SU-DHL-6 (cell line): ENCODE data around the gene PI4K2B.

Experiments used
- H2AFZ ChIP-seq: fragments of 200-600 bp; sonication (generic); 2 replicates; pipeline ENCODE4 v1.6.1; 2014; ENCODE audit warnings: low read depth, mild to moderate bottlenecking, moderate library complexity, mixed read lengths, antibody characterized with exemption, low read length; ENCODE audit not compliant: severe bottlenecking
- H3F3A ChIP-seq: fragments of 200-600 bp; shearing (Covaris generic); 2 replicates; pipeline ENCODE4 v1.6.0; 2016; ENCODE audit warnings: antibody characterized with exemption, mild to moderate bottlenecking; ENCODE audit not compliant: insufficient read depth
- H3K27ac ChIP-seq: fragments of 200-600 bp; sonication (generic); 2 replicates; pipeline ENCODE4 v1.5.1; 2016; ENCODE audit warnings: low read depth, mild to moderate bottlenecking, low read length, moderate library complexity, mixed read lengths
- H3K27me3 ChIP-seq: fragments of 200-600 bp; sonication (generic), shearing (Covaris generic); 2 replicates; pipeline ENCODE4 v1.6.0; 2014; ENCODE audit warnings: mild to moderate bottlenecking, low read length
- H3K36me3 ChIP-seq: fragments of 200-600 bp; sonication (generic); 2 replicates; pipeline ENCODE4 v1.6.1; 2014; ENCODE audit warnings: mild to moderate bottlenecking, low read length, mixed read lengths
- H3K4me2 ChIP-seq: fragments of 300-600, 200-600 bp; shearing (Covaris generic), sonication (generic); 2 replicates; pipeline ENCODE4 v1.6.0; 2014; ENCODE audit warnings: low read length, low read depth, mild to moderate bottlenecking; ENCODE audit not compliant: poor library complexity, severe bottlenecking
- H3K4me3 ChIP-seq: fragments of 200-600 bp; sonication (generic); 2 replicates; pipeline ENCODE4 v1.5.1; 2014; ENCODE audit warnings: antibody characterized with exemption, low read length, mild to moderate bottlenecking, mixed read lengths; ENCODE audit not compliant: insufficient read depth, poor library complexity, severe bottlenecking
- H3K79me2 ChIP-seq: fragments of 200-600 bp; sonication (generic); 2 replicates; pipeline ENCODE4 v1.6.1; 2014; ENCODE audit warnings: mild to moderate bottlenecking, low read length, moderate library complexity; ENCODE audit not compliant: insufficient read depth
- H3K9ac ChIP-seq: fragments of 200-600 bp; sonication (generic); 2 replicates; pipeline ENCODE4 v1.7.0; 2014; ENCODE audit warnings: mild to moderate bottlenecking, low read length
- H3K9me2 ChIP-seq: fragments of 200-600 bp; sonication (generic); replicated peaks from 2 replicates; pipeline ENCODE4 v1.6.1; 2014; ENCODE audit warnings: low read length; ENCODE audit not compliant: insufficient read depth
- H3K9me3 ChIP-seq: fragments of 200-600 bp; sonication (generic); 2 replicates; pipeline ENCODE4 v1.6.1; 2014; ENCODE audit warnings: low read length, mixed read lengths; ENCODE audit not compliant: insufficient read depth
- H4K20me1 ChIP-seq: fragments of 200-600 bp; sonication (generic); 2 replicates; pipeline ENCODE4 v1.6.1; 2014; ENCODE audit warnings: low read depth, mild to moderate bottlenecking, antibody characterized with exemption, low read length, moderate library complexity, mixed read lengths
- CTCF ChIP-seq: fragments of 200-600 bp; sonication (generic); IDR thresholded peaks from one replicate; pipeline ENCODE4 v1.5.1; 2017; ENCODE audit warnings: antibody characterized with exemption, mild to moderate bottlenecking, low read length, moderate library complexity; ENCODE audit not compliant: insufficient read depth, poor library complexity, severe bottlenecking
- EZH2phosphoT487 ChIP-seq: fragments of 200-600 bp; sonication (generic), shearing (Covaris generic); conservative IDR thresholded peaks from 2 replicates; pipeline ENCODE4 v1.6.1; 2018; ENCODE audit warnings: mild to moderate bottlenecking, antibody characterized with exemption, low read length, moderate library complexity, mixed read lengths

PI4K2B gene

GRCh38 chr4:25198713-25199112 is 35.1 kb upstream of the PI4K2B start:
- H3K27ac ChIP-seq = no peak overlapping the region
- H3K4me2 ChIP-seq = no peak overlapping the region
- TF ChIP-seq EZH2phosphoT487 (no peak), CTCF (no peak)
- H3K36me3 ChIP-seq = no peaks in the 10 kb centered on the region
- 0 out of 2 replicates have a peak, but pooled peaks cover 3% of the 10 kb centered on the region for H3F3A ChIP-seq
- no peak overlapping the region for H2AFZ ChIP-seq
- no peak overlapping the region for H3K4me3 ChIP-seq
- H3K9ac ChIP-seq = no peak overlapping the region
- H3K79me2 ChIP-seq = no peaks in the 10 kb centered on the region
- H3K9me2 ChIP-seq = no peaks in the 10 kb centered on the region
- H3K9me3 ChIP-seq = no peaks in the 10 kb centered on the region
- no peaks in the 10 kb centered on the region for H3K27me3 ChIP-seq
- no peaks in the 10 kb centered on the region for H4K20me1 ChIP-seq

GRCh38 chr4:25207997-25208396 is 25.8 kb upstream of the PI4K2B start:
- no peak for TF ChIP-seq EZH2phosphoT487
- no peak for TF ChIP-seq CTCF
- H3K36me3 ChIP-seq = no peaks in the 10 kb centered on the region
- no peak overlapping the region for H3K4me3 ChIP-seq
- no peak overlapping the region for H2AFZ ChIP-seq
- no peaks in the 10 kb centered on the region for H4K20me1 ChIP-seq
- H3K9me3 ChIP-seq = no peaks in the 10 kb centered on the region
- no peak overlapping the region for H3K9ac ChIP-seq
- H3K27ac ChIP-seq = no peak overlapping the region
- H3K9me2 ChIP-seq = no peaks in the 10 kb centered on the region
- no peak overlapping the region for H3K4me2 ChIP-seq
- no peaks in the 10 kb centered on the region for H3K79me2 ChIP-seq
- no peaks in the 10 kb centered on the region for H3F3A ChIP-seq
- no peaks in the 10 kb centered on the region for H3K27me3 ChIP-seq

- Histone ChIP-seq H3K79me2 (no peaks in the 10 kb centered on the region), H3K4me2 (no peak overlapping the region), H3F3A (no peaks in the 10 kb centered on the region), H3K27ac (no peak overlapping the region), H3K9me2 (no peaks in the 10 kb centered on the region), H3K27me3 (no peaks in the 10 kb centered on the region), H4K20me1 (no peaks in the 10 kb centered on the region), H3K36me3 (no peaks in the 10 kb centered on the region), H2AFZ (no peak overlapping the region), H3K4me3 (no peak overlapping the region), H3K9me3 (no peaks in the 10 kb centered on the region), H3K9ac (no peak overlapping the region)
- no peak for TF ChIP-seq EZH2phosphoT487
- TF ChIP-seq CTCF = no peak
Measured at GRCh38 chr4:25209702-25210101, 24.1 kb upstream of the PI4K2B start.
